ENCODE measurements around the gene VMP1.

DNA sequence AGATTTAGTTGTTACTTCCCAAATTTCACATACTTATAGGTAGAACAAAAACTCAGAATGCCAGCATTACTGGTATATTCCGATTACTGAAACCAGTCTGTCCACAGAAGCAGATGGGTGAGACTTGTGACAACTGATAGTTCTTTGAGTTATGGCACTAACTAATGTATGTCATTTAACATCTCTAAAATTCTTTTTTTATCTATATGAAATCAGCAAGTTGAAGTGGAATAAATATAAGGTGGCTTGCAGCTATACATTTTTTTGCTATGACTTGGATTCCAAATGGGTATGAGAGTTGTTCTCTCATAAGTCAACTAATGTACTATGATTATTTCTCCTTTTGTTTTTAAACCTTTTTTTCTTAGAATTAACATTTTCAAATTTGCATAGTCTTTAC is 69.1 kb downstream of the VMP1 start:
- TF ChIP-seq, protein P1, sequence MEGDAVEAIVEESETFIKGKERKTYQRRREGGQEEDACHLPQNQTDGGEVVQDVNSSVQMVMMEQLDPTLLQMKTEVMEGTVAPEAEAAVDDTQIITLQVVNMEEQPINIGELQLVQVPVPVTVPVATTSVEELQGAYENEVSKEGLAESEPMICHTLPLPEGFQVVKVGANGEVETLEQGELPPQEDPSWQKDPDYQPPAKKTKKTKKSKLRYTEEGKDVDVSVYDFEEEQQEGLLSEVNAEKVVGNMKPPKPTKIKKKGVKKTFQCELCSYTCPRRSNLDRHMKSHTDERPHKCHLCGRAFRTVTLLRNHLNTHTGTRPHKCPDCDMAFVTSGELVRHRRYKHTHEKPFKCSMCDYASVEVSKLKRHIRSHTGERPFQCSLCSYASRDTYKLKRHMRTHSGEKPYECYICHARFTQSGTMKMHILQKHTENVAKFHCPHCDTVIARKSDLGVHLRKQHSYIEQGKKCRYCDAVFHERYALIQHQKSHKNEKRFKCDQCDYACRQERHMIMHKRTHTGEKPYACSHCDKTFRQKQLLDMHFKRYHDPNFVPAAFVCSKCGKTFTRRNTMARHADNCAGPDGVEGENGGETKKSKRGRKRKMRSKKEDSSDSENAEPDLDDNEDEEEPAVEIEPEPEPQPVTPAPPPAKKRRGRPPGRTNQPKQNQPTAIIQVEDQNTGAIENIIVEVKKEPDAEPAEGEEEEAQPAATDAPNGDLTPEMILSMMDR (IDR thresholded peaks at IDR 0.05), result no peak
- TF ChIP-seq POLR2A (IDR thresholded peaks at IDR 0.05), result no peak
